Stimulated activated CD4-positive, alpha-beta T cell treated with anti-CD3 and anti-CD28 coated beads, TNF-alpha, amount 100 ng/mL, for 1 hour (primary cell): Measurements from ENCODE around the gene CSNK1G3.

Source experiments
- DNase-seq, 3 donors: peaks; one replicate each; pipeline ENCODE4 v3.0.0-alpha.2; 2020; ENCODE audit warnings: low read depth in 3 of 3, low spot score in 1 of 3

CSNK1G3 gene

GRCh38 chr5:123557907-123558306 lies 45.9 kb downstream of the CSNK1G3 start:
- DNase-seq = no peak

- no peak for DNase-seq
Measured at GRCh38 chr5:123558762-123559433, 46.9 kb downstream of the CSNK1G3 start.

GRCh38 chr5:123559434-123559775 lies 47.4 kb downstream of the CSNK1G3 start:
- no peak for DNase-seq

GRCh38 chr5:123561230-123561629 lies 49.3 kb downstream of the CSNK1G3 start:
- DNase-seq = no peak

- DNase-seq = no peak
Measured at GRCh38 chr5:123571927-123572326, 60.0 kb downstream of the CSNK1G3 start.

GRCh38 chr5:123578390-123578789 lies 66.4 kb downstream of the CSNK1G3 start:
- no peak for DNase-seq

GRCh38 chr5:123579410-123579809 lies 67.4 kb downstream of the CSNK1G3 start:
- no peak for DNase-seq

DNA sequence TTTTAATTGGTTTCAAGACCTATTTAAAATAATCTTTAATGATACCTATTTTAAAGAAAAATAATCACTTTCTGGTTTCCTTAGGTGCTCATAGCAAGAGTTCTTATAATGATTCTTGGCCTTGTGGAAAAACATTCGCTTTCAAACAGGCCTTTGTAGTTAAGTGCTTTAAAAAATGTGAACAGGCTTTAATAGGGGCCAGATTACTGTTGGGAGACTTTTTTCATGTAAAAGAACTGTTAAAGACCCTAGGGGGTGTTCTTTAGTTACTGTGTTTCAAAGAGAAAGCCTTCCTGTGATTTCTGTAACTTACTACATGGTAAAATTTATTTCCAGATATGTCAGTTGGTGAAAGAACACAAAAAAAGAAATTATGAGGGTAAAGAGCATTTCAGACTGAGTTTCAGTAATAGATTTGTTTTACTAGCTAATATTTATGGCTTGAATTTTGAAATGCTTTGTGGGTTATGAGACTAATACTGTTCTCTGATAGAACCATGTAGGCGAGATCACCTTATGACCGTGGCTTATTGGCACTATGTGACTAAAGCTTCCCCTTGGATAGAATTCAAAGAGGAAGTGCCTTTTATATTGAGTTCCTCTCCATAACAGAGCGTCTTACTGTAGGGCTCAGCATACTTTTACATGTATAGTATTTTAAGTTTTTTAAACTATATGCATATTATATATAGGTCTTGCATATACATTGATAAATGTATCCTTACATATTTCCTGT lies 70.7 kb downstream of the CSNK1G3 start:
- no peak for DNase-seq

- DNase-seq = no peak
Measured at GRCh38 chr5:123585871-123586270, 73.9 kb downstream of the CSNK1G3 start.

DNA sequence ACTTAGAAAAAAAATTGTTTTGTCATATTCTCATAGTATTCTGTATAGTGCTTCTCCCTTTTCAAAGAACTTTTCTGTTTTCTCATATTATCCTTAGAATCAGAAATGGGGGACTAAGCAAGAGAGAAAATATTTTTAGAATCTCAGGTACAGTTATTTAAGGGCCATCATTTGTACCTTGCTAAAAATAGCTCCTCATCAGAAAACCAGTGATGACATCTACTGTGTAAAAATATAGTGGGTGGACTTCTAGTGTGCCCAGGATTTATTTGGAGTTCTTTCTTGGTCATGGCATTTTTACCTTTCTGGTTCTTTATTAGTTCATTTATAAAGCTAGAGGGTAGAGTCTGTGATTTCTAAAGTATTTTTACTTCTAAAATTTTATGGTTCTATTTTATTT lies 82.5 kb downstream of the CSNK1G3 start:
- no peak for DNase-seq

- DNase-seq = no peak
Measured at GRCh38 chr5:123597018-123597417, 85.0 kb downstream of the CSNK1G3 start.

DNA sequence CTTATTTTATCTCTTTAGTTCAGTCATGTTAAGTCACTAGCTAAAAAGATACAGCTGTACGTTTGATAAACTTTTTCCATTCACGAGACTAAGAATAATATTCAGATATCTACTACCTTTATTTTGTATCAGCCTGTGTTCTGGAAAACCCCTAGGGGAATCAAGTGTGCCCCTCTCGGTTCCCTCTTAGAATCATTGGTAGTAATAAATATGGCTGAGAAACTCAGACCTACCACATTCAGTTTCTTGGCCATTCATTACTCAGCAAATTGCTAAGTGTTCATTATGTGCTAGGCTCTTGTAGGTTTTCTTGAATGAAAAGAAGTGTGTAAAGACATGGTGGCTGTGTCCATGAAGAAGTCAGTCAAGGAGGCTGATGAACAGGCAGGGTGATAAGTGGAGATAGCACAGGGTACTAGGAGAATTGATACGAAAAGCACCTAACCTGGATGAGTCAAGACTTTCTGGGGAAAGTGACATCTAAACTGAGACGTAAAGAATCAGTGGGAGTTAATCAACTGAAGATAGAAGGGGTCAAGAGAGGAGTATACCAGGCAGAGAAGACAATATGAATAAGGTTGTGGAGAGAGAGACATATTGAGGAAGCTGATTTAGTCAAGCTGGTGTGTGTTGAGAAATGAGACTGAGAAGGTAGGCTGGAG lies 86.2 kb downstream of the CSNK1G3 start:
- no peak for DNase-seq

DNA sequence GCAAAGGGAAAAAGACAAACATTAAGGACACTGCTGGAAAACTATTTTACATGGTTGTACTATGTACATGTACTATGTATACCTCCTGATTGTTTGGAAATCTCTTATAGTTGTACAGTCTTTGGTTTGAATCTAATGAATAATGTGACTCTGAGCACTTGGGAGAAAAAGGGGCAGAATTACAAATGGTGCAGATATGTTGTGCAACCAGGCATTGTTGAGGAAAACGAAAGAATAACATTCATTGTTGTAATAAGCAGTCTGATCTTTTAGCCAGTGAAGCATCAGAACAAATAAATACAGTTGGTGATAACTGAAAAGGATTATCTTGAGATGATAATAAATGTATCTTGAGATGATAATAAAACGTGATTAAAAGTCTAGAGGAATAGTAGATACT lies 87.2 kb downstream of the CSNK1G3 start:
- DNase-seq = no peak

DNA sequence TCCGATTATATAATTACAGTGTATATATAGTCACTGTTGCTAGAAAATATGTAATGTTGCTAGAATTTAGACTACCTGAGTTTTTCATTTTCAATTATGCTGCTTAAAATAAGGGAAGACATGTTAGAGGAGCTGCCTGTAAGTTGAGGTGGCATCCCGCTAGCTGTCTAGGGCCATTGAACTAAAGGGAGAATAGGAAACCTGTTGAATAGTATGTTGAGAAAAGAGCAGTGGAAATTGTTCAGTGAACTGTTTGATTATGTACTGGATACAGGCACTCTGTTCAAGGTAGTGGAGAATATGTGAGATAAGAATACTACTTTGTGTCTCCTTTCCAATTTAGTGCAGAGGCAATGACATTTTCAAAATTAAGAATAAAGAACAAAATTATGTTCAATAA lies 89.6 kb downstream of the CSNK1G3 start:
- no peak for DNase-seq

GRCh38 chr5:123605822-123606221 lies 93.8 kb downstream of the CSNK1G3 start:
- DNase-seq = no peak

- DNase-seq = no peak
Measured at GRCh38 chr5:123610209-123610608, 98.2 kb downstream of the CSNK1G3 start.

GRCh38 chr5:123610665-123611405 lies 98.9 kb downstream of the CSNK1G3 start:
- DNase-seq = no peak

- DNase-seq = no peak
Measured at GRCh38 chr5:123611406-123611709, 99.4 kb downstream of the CSNK1G3 start.

GRCh38 chr5:123617561-123617960 lies 105.6 kb downstream of the CSNK1G3 start:
- DNase-seq = no peak

GRCh38 chr5:123626051-123626450 lies 114.1 kb downstream of the CSNK1G3 start:
- no peak for DNase-seq

DNA sequence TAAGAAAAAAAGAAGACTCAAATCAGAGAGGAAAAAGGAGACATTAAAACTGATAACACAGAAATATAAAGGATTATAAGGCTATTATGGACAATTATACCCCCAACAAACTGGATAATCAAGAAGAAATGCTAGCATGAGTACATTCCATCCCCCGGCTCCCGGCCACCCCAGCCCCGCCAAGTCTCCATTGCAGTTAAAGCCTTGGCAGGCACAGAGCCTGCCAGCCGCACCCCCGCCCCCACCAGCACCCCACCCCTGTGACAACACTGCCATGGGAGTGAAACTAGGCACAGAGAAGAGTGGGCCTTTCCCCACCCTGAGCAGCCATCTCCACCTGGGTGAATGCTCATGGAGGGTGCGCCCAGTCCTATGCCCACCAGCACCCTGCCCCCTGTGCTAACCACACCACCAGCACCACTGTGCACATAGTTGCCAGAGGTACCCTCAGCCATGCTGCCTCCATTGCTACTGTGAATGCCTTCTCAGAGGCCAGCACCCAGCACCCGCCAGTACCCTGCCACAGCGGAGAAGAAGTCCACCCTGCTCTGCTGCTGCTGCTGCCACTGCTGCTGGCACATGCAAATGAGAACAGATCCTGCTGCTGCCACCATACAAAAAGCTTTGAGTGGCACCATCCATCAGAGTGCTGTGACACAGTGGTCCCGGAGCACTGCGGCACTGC lies 117.0 kb downstream of the CSNK1G3 start:
- DNase-seq = no peak
